ENCODE measurements around the gene PARP8. TPM values are rescaled to one million over a fixed set of nuclear protein-coding genes. Genes with fewer than 3 reads are reported as not detected.

Gene PARP8
- total RNA-seq, 2 experiments from 2014 or later = 36.8 to 39.2 TPM

DNA sequence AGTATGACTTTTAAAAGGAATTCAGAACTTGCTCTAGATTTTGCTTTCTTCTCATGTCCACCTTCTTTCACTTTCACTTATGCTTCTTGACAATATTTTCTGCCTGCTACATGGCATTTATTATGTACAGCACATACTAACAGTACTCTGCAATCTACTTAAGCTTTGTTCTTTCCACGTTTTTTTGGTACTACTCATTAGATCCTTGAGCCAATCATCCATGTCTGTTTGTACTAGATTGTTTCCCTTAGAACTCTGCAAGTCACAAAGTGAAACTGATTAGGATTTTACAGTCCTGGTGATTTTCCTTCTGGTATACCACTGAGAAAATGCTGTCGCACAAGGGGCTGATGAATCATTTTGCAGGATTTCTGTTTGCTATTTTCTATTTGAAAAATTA is 78.3 kb downstream of the PARP8 start:
- peak overlapping the region; percentile 76 for H3K4me2 ChIP-seq (ENCODE audit: low read length)

DNA sequence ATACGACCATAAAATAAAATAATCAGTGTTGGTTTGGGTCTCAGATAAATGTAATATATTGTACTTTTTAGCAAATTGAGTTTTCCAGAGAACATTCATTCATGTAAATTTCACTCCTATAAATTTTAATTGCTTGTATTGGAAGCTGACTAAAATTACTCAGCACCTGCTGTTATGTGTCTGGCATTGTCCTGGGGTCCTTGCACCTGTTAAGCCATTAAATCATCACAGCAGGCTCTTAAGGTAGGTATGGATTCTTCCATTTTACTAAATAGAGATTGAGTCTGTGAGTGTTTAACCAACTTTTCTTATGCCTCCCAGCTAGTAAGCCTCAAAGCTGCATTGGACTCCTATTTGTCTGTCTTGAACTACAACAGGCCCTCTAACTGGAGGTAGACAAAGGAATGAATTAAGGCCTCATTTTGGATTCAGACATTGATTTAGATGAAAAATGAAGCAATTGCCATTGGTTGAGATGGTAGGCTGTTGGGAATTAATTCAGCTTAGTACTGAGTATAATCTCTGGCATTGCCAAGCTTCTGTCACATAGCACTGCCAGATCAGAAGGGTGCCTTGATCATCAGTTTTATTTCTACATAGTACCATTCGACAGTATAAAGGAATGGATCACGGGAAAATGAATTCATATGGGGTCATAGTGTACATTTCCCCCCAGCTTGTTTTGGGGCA is 78.9 kb downstream of the PARP8 start:
- Histone ChIP-seq H3K4me2 (ENCODE audit: low read length) (peak overlapping the region; percentile 76), H2AFZ (ENCODE audit: low read length) (no peak overlapping the region), H3K36me3 (ENCODE audit: insufficient read depth, low read length) (no peaks in the 10 kb centered on the region; the same call in 1 of the 2 replicates), H3K9me2 (ENCODE audit: insufficient read depth, low read length) (no peaks in the 10 kb centered on the region), H3K27ac (ENCODE audit: low read depth, low read length, poor library complexity, severe bottlenecking) (no peak overlapping the region), H3K9me3 (ENCODE audit: low read length) (no peaks in the 10 kb centered on the region), H3K4me1 (ENCODE audit: insufficient read depth, low read length, poor library complexity, severe bottlenecking) (peaks cover 38% of the 10 kb centered on the region), H3K79me2 (ENCODE audit: insufficient read depth, low read depth, low read length) (peaks cover 25% of the 10 kb centered on the region; the same call in 1 of the 2 replicates), H4K20me1 (ENCODE audit: insufficient read depth, low read length) (no peaks in the 10 kb centered on the region), H3K4me3 (ENCODE audit: low read depth, low read length, poor library complexity, severe bottlenecking) (peak overlapping the region; percentile 58)
- ChIA-PET POLR2A (interaction anchor here (0.5 to 1.6 kb wide), 7 partner anchors 10 to 704 kb away, joined by 3 to 6 read pairs (median 4); no protein-coding TSS in a partner anchor), CTCF (ENCODE audit: unreplicated experiment) (interaction anchor here (1.0 kb wide), 1 partner anchor 8 kb away, joined by 3 read pairs; no protein-coding TSS in a partner anchor)
- no TSS peak for BruUV-seq (replicated peaks)
- no peak for TF ChIP-seq EZH2phosphoT487 (IDR thresholded peaks at IDR 0.05; ENCODE audit: borderline replicate concordance, low read depth, low read length)
- TF ChIP-seq, protein P1, sequence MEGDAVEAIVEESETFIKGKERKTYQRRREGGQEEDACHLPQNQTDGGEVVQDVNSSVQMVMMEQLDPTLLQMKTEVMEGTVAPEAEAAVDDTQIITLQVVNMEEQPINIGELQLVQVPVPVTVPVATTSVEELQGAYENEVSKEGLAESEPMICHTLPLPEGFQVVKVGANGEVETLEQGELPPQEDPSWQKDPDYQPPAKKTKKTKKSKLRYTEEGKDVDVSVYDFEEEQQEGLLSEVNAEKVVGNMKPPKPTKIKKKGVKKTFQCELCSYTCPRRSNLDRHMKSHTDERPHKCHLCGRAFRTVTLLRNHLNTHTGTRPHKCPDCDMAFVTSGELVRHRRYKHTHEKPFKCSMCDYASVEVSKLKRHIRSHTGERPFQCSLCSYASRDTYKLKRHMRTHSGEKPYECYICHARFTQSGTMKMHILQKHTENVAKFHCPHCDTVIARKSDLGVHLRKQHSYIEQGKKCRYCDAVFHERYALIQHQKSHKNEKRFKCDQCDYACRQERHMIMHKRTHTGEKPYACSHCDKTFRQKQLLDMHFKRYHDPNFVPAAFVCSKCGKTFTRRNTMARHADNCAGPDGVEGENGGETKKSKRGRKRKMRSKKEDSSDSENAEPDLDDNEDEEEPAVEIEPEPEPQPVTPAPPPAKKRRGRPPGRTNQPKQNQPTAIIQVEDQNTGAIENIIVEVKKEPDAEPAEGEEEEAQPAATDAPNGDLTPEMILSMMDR (conservative IDR thresholded peaks at IDR 0.05; ENCODE audit: low read length) = no peak
- intact Hi-C loops (cut with micrococcal nuclease; ENCODE audit: unreplicated experiment) = no loop called here
- DNase-seq (ENCODE audit: low spot score) = no peak

More for the DNA sequence above, 78.3 kb downstream of the PARP8 start:
- H3K27ac ChIP-seq (ENCODE audit: low read depth, low read length, poor library complexity, severe bottlenecking) = no peak overlapping the region
- H4K20me1 ChIP-seq (ENCODE audit: insufficient read depth, low read length) = no peaks in the 10 kb centered on the region
- no TSS peak for BruUV-seq (replicated peaks)
- DNase-seq (ENCODE audit: low spot score) = peak; percentile 14
- H3K4me1 ChIP-seq (ENCODE audit: insufficient read depth, low read length, poor library complexity, severe bottlenecking) = peaks cover 32% of the 10 kb centered on the region
- ChIA-PET CTCF (ENCODE audit: unreplicated experiment) (no interaction called here), POLR2A (interaction anchor here (0.6 to 1.6 kb wide), 4 partner anchors 9 to 360 kb away, joined by 4 to 6 read pairs (median 6); no protein-coding TSS in a partner anchor)
- H3K9me2 ChIP-seq (ENCODE audit: insufficient read depth, low read length) = no peaks in the 10 kb centered on the region
- no peak for TF ChIP-seq EZH2phosphoT487 (IDR thresholded peaks at IDR 0.05; ENCODE audit: borderline replicate concordance, low read depth, low read length)
- TF ChIP-seq, protein P1 (conservative IDR thresholded peaks at IDR 0.05; ENCODE audit: low read length) = no peak
- intact Hi-C loops (cut with micrococcal nuclease; ENCODE audit: unreplicated experiment) = no loop called here
- H3K36me3 ChIP-seq (ENCODE audit: insufficient read depth, low read length) = no peaks in the 10 kb centered on the region; the same call in 1 of the 2 replicates
- peaks cover 21% of the 10 kb centered on the region; the same call in 1 of the 2 replicates for H3K79me2 ChIP-seq (ENCODE audit: insufficient read depth, low read depth, low read length)
- no peaks in the 10 kb centered on the region for H3K9me3 ChIP-seq (ENCODE audit: low read length)
- peak overlapping the region; percentile 58 for H3K4me3 ChIP-seq (ENCODE audit: low read depth, low read length, poor library complexity, severe bottlenecking)
- no peak overlapping the region for H2AFZ ChIP-seq (ENCODE audit: low read length)

DNA sequence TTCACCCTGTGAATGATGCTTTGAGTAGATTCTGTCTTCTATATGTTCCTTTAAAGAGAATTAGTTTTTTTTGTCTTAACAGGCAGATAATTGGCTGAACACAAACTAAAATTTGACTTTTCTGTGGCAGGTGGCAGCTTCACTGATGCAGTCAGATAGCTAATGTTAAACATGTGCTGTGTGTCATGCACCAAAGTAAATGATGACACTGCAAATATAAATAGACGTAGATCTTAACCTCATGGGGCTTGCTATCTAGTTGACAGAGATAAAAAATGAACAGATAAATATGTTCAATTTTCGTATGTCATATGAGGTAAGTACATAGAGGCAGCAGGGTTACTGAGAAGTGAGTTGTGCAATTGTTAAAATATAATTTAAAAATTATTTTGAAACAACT is 82.7 kb downstream of the PARP8 start:
- ChIA-PET POLR2A (interaction anchor here (0.6 to 1.5 kb wide), 3 partner anchors 107 to 165 kb away, joined by 3 read pairs; no protein-coding TSS in a partner anchor), CTCF (ENCODE audit: unreplicated experiment) (no interaction called here)
- H3K4me2 ChIP-seq (ENCODE audit: low read length) = peak overlapping the region; percentile 1; the same call in 1 of the 2 replicates
- DNase-seq (ENCODE audit: low spot score) = no peak
- no peak overlapping the region for H3K27ac ChIP-seq (ENCODE audit: low read depth, low read length, poor library complexity, severe bottlenecking)
- H2AFZ ChIP-seq (ENCODE audit: low read length) = no peak overlapping the region
- no peaks in the 10 kb centered on the region for H4K20me1 ChIP-seq (ENCODE audit: insufficient read depth, low read length)
- intact Hi-C loops (cut with micrococcal nuclease; ENCODE audit: unreplicated experiment) = no loop called here
- H3K36me3 ChIP-seq (ENCODE audit: insufficient read depth, low read length) = no peaks in the 10 kb centered on the region; the same call in 1 of the 2 replicates
- no TSS peak for BruUV-seq (replicated peaks)
- H3K79me2 ChIP-seq (ENCODE audit: insufficient read depth, low read depth, low read length) = peaks cover 26% of the 10 kb centered on the region; the same call in 1 of the 2 replicates
- H3K4me3 ChIP-seq (ENCODE audit: low read depth, low read length, poor library complexity, severe bottlenecking) = no peak overlapping the region
- no peaks in the 10 kb centered on the region for H3K9me3 ChIP-seq (ENCODE audit: low read length)
- H3K9me2 ChIP-seq (ENCODE audit: insufficient read depth, low read length) = no peaks in the 10 kb centered on the region
- peaks cover 39% of the 10 kb centered on the region for H3K4me1 ChIP-seq (ENCODE audit: insufficient read depth, low read length, poor library complexity, severe bottlenecking)
- TF ChIP-seq EZH2phosphoT487 (IDR thresholded peaks at IDR 0.05; ENCODE audit: borderline replicate concordance, low read depth, low read length) = no peak
- TF ChIP-seq, protein P1 (conservative IDR thresholded peaks at IDR 0.05; ENCODE audit: low read length) = no peak

Measured in OCI-LY7 (cell line).